CD4-positive, alpha-beta T cell treated with Interleukin-4 for 4 hours (primary cell): ENCODE results near the gene RAPSN.

Source experiments
- DNase-seq: peaks from one replicate; pipeline ENCODE4 v3.0.0-alpha.2; 2020

Gene RAPSN

DNA sequence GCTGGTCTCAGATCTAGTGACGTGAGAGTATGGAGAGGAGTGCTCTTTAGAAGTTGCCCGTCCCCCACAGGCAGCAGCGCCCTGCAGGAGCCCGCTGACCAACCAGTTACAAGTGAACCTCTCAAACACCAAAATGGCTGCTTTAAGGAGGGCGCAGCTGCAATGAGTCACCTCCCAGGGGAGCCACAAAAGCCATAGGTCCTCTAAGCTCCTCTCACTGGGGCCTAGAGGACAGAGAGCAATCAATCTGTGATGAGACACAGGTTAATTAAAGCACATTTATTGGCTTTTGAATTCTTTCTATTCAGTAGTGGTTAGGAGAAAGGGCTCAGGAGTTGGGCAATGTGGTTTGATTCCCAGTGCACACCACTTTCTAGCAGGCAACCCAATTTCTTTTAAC is 15.5 kb upstream of the RAPSN start:
- DNase-seq = no peak

DNA sequence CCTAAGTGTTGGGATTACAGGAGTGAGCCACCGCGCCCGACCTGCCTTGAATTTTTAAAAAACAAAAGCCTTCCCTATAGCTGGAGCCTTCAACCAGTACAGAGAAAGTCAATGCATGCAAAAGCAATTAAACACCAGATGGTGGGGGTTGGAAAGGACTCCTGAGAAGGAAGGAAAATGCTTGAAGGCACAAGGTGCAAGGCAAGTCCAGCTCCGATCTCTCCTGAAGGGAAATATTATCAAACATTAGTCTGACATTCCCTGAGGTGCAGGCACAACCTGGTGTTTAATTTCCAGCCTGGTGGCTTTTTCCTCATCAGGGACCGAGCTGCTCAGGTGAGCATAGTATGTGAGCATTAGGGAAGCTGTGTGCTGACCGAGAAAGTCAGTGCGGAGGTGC is 12.9 kb upstream of the RAPSN start:
- no peak for DNase-seq

DNA sequence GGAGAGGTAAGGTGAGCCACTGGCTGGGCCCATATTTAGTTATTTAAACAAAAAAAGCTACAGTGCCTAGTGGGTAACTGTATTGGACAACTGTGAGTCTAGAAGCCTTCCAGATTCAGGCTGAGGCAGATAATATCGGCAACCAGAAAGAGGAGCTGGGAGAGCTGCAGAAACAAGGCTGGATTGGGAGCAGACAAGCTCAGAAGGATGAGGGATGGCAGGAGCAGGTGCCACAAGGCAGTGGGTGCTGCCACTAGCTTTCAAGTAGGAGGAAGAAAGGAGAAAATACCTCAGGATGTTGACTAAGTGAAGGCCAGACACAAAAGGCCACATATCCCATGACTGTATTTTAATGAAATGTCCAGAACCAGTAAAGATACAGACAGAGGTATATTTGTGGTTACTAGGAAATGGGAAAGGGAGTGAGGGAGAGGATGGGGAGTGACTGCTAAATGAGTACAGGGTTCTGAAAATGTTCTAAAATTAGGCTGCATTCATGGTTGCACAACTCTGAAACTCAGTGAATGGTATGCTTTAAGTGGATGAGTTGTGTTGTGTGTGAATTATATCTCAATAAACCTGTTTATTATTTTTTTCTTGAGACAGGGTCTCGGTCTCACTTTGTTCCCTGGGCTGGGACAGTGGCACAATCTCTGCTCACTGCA is 11.8 kb upstream of the RAPSN start:
- no peak for DNase-seq

DNA sequence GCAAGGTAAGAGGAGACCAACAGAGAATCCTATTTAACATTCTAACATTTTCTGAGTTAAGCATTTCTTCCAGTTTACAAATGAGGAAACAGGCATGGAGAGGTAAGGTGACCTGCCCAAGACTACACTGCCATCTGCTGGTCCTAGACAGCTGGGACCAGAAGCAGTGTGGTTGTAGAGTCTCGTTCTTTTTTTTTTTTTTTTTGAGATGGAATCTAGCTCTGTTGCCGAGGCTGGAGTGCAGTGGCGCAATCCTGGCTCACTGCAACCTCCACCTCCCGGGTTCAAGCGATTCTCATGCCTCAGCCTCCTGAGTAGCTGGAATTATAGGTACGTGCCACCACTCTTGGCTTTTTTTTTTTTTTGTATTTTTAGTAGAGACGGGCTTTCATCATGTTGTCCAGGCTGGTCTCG is 5.3 kb upstream of the RAPSN start:
- peak; percentile 74 for DNase-seq

DNA sequence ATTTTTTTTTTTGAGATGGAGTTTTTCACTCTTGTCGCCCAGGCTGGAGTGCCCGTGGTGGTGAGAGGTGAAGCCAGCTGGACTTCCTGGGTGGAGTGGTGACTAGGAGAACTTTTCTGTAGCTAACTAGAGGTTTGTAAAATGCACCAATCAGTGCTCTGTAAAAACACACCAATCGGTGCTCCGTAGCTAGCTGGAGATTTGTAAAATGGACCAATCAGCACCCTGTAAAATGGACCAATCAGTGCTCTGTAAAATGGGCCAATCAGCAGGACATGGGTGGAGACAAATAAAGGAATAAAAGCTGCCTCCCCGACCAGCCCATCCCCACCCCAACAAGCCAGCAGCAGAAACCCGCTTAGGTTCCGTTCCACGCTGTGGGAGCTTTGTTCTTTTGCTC is 4.4 kb upstream of the RAPSN start:
- DNase-seq = no peak

DNA sequence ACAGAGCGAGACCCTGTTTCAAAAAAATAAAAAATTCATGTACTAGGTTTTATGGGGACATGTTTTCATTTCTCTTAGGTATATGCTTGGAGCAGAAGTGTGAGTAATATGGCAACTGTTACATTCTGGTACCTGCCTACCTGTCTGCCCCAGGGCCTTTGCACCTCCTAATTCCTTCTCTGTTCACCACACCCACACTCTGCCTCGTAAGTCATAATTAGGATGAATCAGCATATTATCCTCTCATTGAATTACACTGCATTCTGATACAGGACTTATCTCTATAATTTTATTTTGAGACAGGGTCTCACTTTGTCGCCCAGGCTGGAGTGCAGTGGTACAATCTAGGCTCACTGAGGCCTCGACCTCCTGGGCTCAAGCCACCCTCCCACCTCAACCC is 3.1 kb upstream of the RAPSN start:
- no peak for DNase-seq

DNA sequence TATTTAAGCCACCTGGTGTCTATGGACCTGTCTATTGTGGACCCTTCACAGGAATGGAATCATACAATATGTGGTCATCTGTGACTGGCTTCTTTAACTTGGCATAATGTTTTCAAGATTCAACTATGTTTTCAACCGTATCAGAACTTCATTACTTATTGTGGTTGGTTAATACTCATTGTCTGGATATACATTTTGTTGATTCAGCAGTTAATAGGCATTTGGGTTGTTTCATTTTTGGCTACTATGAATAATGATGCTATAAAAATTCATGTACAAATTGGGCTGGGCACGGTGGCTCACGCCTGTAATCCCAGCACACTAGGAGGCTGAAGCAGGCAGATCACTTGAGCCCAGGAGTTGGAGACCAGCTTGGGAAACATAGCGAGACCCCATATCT is 2.5 kb upstream of the RAPSN start:
- no peak for DNase-seq

DNA sequence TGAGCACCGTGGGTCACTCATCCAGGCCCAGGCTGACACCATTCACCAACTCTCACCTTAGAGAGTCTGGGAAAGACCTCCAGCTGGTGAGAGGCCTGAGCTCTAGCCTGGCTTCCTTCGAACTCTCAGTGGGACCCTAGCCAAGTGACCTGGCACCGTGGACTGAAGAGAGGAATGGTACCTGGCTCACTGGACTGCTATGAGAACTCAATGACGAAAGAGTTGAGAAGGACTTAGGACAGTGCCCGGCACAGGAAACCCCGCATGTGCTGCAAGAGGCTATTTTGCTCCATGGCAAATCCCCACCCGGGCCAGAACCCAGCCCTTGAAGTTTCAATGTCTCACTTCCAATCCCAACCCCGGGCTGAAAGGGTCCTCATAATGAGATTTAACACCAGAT is 605 bp upstream of the RAPSN start:
- DNase-seq = no peak

DNA sequence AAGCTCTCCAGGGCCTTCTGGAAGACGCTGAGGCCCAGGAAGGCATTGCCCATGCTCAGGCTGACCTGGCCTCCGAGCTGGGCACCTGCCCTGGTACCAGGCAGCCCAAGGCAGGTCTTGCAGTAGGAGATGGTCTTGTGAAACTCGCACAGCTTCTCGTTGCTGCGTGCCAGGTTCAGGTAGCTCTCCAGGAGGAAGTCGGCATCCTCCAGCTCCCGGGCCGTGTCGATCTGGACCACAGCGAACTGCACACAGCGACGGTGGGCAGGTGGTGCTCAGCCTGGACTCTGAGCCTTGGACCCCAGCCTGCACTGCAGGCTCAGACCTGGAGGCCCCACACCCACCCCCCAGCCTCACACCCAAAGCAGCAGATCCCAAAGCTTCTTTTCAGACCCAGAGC is 1.0 kb downstream of the RAPSN start:
- no peak for DNase-seq

DNA sequence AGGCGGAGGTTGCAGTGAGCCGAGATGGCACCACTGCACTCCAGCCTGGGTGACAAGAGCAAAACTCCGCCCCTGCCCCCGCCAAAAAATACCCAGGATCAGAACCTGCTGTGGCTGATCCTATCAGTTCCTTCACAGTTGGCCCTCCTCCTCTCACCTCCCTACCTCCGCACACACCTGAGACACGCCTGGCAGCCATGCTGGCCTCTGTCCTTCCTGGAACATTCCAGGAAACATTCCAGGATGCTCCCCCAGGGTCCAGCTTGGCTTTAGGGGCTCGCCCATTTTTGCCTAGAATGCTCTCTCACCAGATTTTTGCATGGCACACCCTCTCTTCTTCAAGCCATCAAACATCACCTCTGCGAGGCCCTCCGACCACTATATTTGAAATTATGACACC is 2.1 kb downstream of the RAPSN start:
- no peak for DNase-seq

DNA sequence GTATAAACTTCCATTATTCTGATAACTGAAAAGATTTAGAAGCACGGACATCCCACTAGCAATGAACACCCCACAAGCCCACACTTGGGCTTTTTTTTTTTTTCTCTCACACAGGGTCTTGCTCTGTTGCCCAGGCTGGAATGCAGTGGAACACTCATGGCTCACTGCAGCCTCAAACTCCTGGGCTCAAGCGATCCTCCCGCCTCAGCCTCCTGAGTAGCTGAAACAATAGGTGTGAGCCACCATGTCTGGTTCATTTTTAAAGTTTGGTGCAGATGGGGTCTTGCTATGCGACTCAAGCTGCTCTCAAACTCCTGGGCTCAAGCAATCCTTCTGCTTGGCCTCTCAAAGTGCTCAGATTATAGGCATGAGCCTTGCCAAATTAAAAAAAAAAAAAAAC is 3.1 kb downstream of the RAPSN start:
- no peak for DNase-seq

DNA sequence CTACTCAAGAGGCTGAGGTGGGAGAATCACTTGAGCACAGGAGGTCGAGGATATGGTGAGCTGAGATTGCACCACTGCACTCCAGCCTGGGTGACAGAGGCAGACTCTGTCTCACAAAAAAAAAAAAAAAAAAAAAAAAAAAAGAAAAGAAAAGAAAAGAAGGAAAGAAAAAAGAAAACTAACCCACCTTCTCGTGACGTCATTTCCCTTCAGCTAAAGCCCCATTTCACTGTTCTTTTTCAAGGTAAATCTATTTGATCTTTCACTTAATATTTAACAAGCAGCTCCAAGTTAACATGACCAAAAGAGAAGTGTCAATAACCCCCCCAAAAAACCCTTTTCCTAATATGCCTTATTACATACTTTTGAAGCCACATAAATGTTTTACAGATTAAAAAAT is 5.1 kb downstream of the RAPSN start:
- DNase-seq = no peak

DNA sequence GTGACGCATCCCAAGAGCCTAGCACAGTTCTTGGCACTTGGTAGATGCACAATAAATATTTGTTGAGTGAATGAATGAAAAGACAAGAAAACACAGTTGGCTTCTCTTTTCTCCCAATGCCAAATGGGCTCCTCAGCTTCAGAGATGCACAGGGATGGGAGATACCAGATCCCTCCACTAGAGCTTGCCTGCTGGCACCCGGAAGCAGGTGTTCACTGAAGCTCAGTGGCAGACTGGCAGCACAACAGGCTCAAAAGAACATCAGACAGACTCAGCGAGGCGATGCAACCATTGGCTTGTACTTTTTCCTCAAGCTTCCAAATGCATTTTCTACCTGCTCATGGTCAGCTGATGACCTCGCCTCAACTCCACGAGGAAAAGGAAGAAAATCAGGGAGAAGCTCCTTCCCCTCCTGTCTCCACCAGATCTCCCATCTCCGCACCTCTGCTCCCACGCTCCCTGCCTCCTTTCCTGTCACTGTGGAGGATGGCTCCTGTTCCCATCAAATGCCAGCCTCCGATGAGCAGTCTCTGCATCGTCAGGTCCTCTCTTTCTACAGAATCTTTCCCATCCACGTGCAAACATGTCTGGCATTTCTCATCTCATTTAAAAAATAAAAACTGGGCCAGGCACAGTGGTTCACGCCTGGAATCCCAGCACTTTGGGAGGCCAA is 5.8 kb downstream of the RAPSN start:
- no peak for DNase-seq

DNA sequence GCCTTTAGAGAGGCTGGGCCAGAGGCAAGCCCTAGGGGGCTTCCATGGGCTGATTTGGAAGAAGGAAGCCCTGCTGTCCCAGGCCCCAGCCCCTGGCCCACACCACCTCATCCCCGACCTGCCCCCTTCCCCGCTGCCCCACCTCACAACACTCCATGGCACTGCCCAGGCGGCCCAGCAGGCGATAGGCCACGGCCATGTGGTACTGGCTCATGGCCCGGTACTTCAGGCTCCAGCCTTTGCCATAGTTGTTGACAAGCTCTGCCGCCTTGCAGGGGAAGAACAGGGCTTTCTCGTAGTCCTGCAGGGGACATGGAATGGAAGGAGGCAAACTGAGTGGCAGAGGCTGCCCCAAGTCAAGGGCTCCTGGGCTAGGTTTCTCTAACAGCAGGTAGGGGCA is 6.4 kb downstream of the RAPSN start:
- no peak for DNase-seq

DNA sequence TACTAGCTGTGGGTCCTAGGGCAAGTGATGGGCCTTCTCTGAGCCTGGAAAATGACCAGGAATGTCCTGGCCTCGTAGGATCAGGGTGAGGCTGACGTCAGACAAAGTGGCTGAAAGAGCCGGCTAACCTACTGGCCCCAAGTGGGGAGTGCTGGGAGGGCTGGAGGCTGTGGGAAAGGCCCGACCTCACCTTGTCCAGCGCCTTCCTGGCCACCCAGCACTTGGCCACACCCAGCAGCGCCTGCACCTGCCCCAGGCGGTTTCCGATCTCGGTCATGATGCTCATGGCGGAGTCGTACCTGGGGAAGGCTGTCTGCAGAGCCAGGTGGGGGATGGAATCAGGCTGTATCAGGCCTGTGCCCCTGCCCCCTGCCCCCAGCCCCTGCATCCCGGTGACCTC is 7.5 kb downstream of the RAPSN start:
- DNase-seq = no peak

DNA sequence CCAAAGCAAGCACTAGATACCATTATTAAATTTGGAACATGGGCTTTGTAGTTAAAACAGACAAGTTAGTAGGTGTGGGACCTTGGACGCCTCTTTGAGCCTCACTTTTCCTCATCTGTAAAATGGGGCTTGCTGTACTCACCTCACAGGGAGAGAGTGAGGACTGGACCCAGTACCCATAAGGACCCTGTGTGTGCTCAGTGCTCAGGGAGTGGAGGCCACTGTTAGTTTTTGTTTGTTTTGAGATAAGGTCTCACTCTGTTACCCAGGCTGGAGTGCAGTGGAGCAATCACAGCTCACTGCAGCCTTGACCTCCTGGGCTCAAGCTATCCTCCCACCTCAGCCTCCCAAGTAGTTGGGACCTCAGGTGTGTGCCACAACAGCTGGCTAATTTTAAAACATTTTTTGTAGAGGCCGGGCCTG is 8.9 kb downstream of the RAPSN start:
- DNase-seq = no peak

DNA sequence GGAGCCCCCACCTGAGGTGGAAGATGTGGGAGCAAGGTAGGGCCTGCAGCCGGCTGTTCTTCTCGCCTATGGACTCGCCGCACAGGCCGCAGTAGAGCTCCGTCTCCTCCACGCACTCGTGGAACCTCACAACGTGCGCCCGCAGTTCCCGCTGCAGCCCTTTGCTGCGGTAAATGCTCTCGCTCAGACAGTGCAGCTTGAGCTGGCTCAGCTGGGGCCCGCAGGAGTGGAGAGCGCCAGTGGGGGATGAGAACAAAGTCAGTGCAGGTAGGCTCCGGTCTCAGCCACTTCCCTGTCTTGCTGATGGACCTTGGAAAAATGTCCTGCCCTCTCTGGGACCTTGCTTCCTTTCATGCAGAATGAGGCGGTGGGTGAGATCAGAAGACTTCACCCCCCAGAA is 10.2 kb downstream of the RAPSN start:
- DNase-seq = no peak

DNA sequence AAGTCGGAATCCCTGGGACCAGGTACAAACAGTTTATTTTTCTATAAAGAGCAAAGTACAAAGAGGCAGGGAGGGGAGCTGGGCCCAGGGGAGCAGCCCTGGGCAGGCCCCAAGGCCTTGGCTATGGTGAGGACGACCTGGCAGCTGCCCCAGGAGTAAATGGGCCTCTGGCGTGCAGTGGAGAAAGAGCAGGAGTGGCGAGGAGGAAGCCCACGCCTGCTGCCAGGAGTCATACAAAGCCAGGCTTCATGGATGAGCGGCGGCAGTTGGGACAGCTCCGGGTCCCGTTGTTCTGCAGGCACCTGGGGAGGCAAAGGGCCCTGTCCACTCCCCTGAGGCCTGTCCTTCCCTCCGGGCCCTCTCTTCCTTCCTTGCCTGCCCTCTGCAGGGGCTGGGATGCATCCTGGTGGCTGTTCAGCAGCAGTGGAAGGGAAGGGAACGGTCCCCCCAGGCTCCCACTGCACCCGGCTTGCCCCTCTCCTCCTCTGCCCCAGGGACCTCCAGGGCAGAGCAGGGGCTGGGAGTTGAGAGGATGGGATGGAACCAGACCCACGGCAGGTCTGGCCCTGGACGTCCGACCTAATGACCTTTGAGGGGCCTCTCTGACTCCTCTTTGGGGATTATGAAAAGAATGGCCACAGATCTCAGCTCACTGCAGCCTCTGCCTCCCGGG is 11.1 kb downstream of the RAPSN start:
- DNase-seq = no peak

DNA sequence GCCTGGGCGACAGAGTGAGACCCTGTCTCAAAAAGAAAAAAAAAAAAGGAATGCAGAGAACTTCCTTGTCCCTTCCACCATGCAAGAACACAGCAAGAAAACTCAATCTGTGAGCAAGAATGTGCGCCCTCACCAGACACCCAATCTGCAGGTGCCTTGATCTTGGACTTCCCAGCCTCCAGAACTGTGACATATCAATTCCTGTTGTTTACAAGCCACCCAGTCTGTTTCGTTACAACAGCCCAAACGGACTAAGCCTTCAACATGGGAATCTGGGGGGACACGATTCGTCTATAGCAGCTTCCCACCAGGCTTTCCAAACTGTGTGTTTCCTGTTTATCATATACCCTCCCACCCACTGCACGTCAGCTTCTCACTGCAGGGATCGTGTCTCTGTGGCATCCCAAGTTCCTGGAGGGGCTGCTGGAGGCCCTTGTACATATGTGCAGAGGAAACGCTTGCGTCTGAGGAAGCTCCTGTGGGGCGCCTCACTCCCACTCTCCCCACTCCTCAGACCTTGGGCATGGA is 11.7 kb downstream of the RAPSN start:
- no peak for DNase-seq

DNA sequence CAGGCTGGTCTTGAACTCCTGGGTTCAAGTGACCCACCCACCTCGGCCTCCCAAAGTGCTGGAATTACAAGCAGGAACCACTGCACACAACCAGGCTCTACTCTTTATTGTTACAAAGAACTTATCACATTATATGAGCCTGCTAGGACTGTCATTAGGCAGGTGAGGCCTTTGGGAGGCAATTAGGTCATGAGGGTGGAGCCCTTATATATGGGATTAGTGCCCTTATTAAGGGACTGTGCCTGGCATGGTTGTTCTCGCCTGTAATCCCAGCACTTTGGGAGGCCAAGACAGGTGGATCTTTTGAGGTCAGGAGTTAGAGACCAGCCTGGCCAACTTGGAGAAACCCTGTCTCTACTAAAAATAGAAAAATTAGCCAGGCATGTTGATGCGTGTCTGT is 12.2 kb downstream of the RAPSN start:
- DNase-seq = no peak

DNA sequence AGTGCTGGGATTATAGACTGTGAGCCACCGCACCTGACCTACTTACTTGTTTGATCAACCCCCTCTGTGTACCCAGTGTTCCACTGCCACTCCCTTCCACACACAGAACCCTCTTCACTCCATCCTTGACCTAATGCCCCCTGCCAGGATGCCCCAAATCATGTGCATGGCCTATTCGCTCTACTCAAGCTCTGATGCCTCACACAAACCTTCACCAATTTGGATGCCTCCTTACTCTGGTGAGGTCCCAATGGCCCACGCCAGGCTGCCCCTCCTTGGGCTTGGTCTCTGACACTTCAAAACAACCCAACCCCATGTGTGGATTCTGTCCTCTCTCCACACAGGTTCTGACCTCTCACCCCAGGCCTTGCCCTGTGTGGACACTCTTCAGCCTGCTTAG is 13.2 kb downstream of the RAPSN start:
- no peak for DNase-seq

DNA sequence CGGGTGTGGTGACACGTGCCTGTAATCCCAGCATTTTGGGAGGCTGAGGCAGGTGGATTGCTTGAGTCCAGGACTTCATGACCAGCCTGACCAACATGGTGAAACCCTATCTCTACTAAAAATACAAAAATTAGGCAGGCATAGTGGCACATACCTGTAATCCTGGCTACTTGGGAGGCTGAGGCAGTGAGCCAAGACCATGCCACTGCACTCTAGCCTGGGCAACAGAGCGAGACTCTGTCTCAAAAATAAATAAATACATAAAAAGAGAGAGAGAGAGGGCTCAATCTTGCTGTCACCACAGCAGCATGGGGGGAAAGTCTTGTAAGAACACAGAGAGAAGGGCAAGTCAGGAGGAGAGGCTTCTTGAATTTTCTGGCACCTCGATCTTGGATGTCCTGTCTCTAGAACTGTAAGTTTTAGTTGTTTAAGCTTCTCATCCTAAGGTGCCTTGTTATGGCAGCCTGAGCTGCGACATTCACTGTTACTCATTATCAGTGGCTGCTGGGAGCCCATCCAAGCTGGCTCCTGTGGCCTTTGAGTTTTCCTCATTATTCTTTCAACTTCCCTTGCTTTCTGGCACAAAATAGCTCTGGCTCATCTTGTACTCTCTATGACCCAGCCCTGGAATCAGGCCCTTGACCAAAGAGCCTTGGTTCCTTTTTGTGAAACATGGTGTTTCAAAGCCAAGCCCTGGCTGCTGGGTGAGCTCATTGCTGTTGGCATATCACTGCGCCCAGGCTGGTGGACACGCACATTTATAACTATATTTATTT is 14.7 kb downstream of the RAPSN start:
- no peak for DNase-seq

DNA sequence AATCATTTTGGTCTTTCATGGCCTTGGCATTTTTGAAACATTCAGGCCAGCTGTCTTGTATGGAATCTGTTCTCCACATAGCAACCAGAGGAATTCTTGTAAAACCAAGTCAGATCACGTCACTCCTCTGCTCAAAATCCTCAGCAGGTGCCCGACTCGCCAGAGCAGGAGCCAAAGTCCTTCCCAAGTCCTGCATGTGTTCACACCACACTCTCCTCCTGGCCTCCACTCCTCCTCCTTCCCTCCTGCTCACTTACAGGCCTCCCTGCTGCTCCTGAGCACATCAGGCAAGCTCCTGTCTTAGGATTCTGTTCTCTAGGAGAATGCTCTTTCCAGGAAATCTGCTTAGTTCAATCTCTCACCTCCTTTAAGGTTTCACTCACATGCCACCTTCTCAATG is 15.8 kb downstream of the RAPSN start:
- DNase-seq = no peak
